Nephron (organoid): ENCODE data around the gene MAP3K13.

Experiments
- H3K27ac Mint-ChIP-seq, 3 experiments: 2 replicates each; pipeline ENCODE4 v1.8.0; 2020; ENCODE audit warnings: mixed read lengths in 3 of 3, mild to moderate bottlenecking in 2 of 3, moderate library complexity in 1 of 3
- H3K27me3 Mint-ChIP-seq: 2 replicates; pipeline ENCODE4 v1.8.0; 2021; ENCODE audit warnings: low read depth, mild to moderate bottlenecking, moderate library complexity, mixed read lengths
- H3K36me3 Mint-ChIP-seq: 2 replicates; pipeline ENCODE4 v1.8.0; 2020; ENCODE audit warnings: low read depth, mixed read lengths
- H3K4me1 Mint-ChIP-seq: 2 replicates; pipeline ENCODE4 v1.8.0; 2020; ENCODE audit warnings: mixed read lengths
- H3K4me3 Mint-ChIP-seq, 3 experiments: 2 replicates each; pipeline ENCODE4 v1.8.0; 2020; ENCODE audit warnings: mild to moderate bottlenecking in 3 of 3, mixed read lengths in 3 of 3, moderate library complexity in 2 of 3
- H3K9me3 Mint-ChIP-seq: 2 replicates; pipeline ENCODE4 v1.8.0; 2020; ENCODE audit warnings: mixed read lengths
- CTCF ChIP-seq, 3 experiments: fragments of 200-600 bp; sonication (generic); IDR thresholded peaks; one replicate each; pipeline ENCODE4 v1.5.0; 2021; ENCODE audit warnings: antibody characterized with exemption in 3 of 3; ENCODE audit not compliant: unreplicated experiment in 3 of 3

The MAP3K13 gene

GRCh38 chr3:185502987-185503386 is 140.1 kb downstream of the MAP3K13 start:
- H3K4me1 Mint-ChIP-seq, result no peaks in the 10 kb centered on the region
- TF ChIP-seq CTCF (IDR thresholded peaks at IDR 0.05; ENCODE audit: unreplicated experiment in 3 of 3), result no peak
- H3K4me3 Mint-ChIP-seq, result no peak overlapping the region
- H3K36me3 Mint-ChIP-seq, result no peaks in the 10 kb centered on the region
- no peak overlapping the region for H3K27ac Mint-ChIP-seq
- H3K27me3 Mint-ChIP-seq, result no peaks in the 10 kb centered on the region
- no peaks in the 10 kb centered on the region for H3K9me3 Mint-ChIP-seq

GRCh38 chr3:185503521-185503920 is 140.6 kb downstream of the MAP3K13 start:
- Mint-ChIP-seq H3K27me3 (no peaks in the 10 kb centered on the region), H3K36me3 (no peaks in the 10 kb centered on the region), H3K4me3 (no peak overlapping the region), H3K27ac (no peak overlapping the region), H3K4me1 (no peaks in the 10 kb centered on the region), H3K9me3 (no peaks in the 10 kb centered on the region)
- no peak for TF ChIP-seq CTCF (IDR thresholded peaks at IDR 0.05; ENCODE audit: unreplicated experiment in 3 of 3)

GRCh38 chr3:185504636-185505035 is 141.7 kb downstream of the MAP3K13 start:
- Mint-ChIP-seq H3K4me3 (no peak overlapping the region), H3K27me3 (peaks cover 5% of the 10 kb centered on the region), H3K36me3 (no peaks in the 10 kb centered on the region), H3K4me1 (no peaks in the 10 kb centered on the region), H3K9me3 (no peaks in the 10 kb centered on the region), H3K27ac (no peak overlapping the region)
- TF ChIP-seq CTCF (IDR thresholded peaks at IDR 0.05; ENCODE audit: unreplicated experiment in 3 of 3), result no peak

GRCh38 chr3:185507883-185508282 is 144.9 kb downstream of the MAP3K13 start:
- TF ChIP-seq CTCF (IDR thresholded peaks at IDR 0.05; ENCODE audit: unreplicated experiment in 3 of 3), result no peak
- Mint-ChIP-seq H3K4me1 (no peaks in the 10 kb centered on the region), H3K27me3 (peaks cover 9% of the 10 kb centered on the region), H3K4me3 (no peak overlapping the region), H3K36me3 (no peaks in the 10 kb centered on the region), H3K27ac (no peak overlapping the region), H3K9me3 (no peaks in the 10 kb centered on the region)

GRCh38 chr3:185508335-185508991 is 145.5 kb downstream of the MAP3K13 start:
- H3K27me3 Mint-ChIP-seq, result peaks cover 9% of the 10 kb centered on the region
- no peaks in the 10 kb centered on the region for H3K36me3 Mint-ChIP-seq
- no peak overlapping the region for H3K27ac Mint-ChIP-seq
- no peaks in the 10 kb centered on the region for H3K4me1 Mint-ChIP-seq
- no peaks in the 10 kb centered on the region for H3K9me3 Mint-ChIP-seq
- H3K4me3 Mint-ChIP-seq, result no peak overlapping the region
- no peak for TF ChIP-seq CTCF (IDR thresholded peaks at IDR 0.05; ENCODE audit: unreplicated experiment in 3 of 3)

- no peak overlapping the region for H3K4me3 Mint-ChIP-seq
- H3K4me1 Mint-ChIP-seq, result no peaks in the 10 kb centered on the region
- peaks cover 16% of the 10 kb centered on the region for H3K27me3 Mint-ChIP-seq
- no peaks in the 10 kb centered on the region for H3K9me3 Mint-ChIP-seq
- no peak for TF ChIP-seq CTCF (IDR thresholded peaks at IDR 0.05; ENCODE audit: unreplicated experiment in 3 of 3)
- no peaks in the 10 kb centered on the region for H3K36me3 Mint-ChIP-seq
- H3K27ac Mint-ChIP-seq, result no peak overlapping the region
These were observed 148.8 kb downstream of the MAP3K13 start for GRCh38 chr3:185511711-185512110.
